ENCODE data around the gene ALS2.
"Not testable (repeated sequence)": the region's sequence is repeated elsewhere in the genome, so short reads cannot be mapped to it uniquely, and the experiment has no call there.

ALS2 gene

GRCh38 chr2:201698588-201699226 is 82.0 kb downstream of the ALS2 start, which contains the start of gene MPP4:
Gene MPP4 (minus strand): TSS chr2:201698644. CDS start chr2:201693954, 4,690 bp downstream.
- no peak for DNase-seq (ENCODE audit: low read depth, low spot score)
- no peak within 1 kb of the TSS for H3K4me3 ChIP-seq (ENCODE audit: low read length)

- DNase-seq (ENCODE audit: low read depth, low spot score): no peak
- H3K4me3 ChIP-seq (ENCODE audit: low read length): no peak overlapping the region
Measured at GRCh38 chr2:201697899-201698298, 82.8 kb downstream of the ALS2 start.

- no peak for DNase-seq (ENCODE audit: low read depth, low spot score)
- H3K4me3 ChIP-seq (ENCODE audit: low read length): no peak overlapping the region
Measured at GRCh38 chr2:201696151-201696659, 84.5 kb downstream of the ALS2 start.

GRCh38 chr2:201685156-201685555 is 95.6 kb downstream of the ALS2 start:
- no peak overlapping the region for H3K4me3 ChIP-seq (ENCODE audit: low read length)
- no peak for DNase-seq (ENCODE audit: low read depth, low spot score)

GRCh38 chr2:201680743-201681142 is 100.0 kb downstream of the ALS2 start:
- H3K4me3 ChIP-seq (ENCODE audit: low read length): no peak overlapping the region
- DNase-seq (ENCODE audit: low read depth, low spot score): no peak

GRCh38 chr2:201678401-201678800 is 102.3 kb downstream of the ALS2 start:
- DNase-seq (ENCODE audit: low read depth, low spot score): no peak
- no peak overlapping the region for H3K4me3 ChIP-seq (ENCODE audit: low read length)

GRCh38 chr2:201675454-201675853 is 105.3 kb downstream of the ALS2 start:
- DNase-seq (ENCODE audit: low read depth, low spot score): no peak
- H3K4me3 ChIP-seq (ENCODE audit: low read length): no peak overlapping the region

GRCh38 chr2:201674794-201675193 is 105.9 kb downstream of the ALS2 start:
- no peak overlapping the region for H3K4me3 ChIP-seq (ENCODE audit: low read length)
- DNase-seq (ENCODE audit: low read depth, low spot score): no peak

GRCh38 chr2:201674298-201674697 is 106.4 kb downstream of the ALS2 start:
- DNase-seq (ENCODE audit: low read depth, low spot score): no peak
- H3K4me3 ChIP-seq (ENCODE audit: low read length): no peak overlapping the region

GRCh38 chr2:201673546-201673945 is 107.2 kb downstream of the ALS2 start:
- no peak overlapping the region for H3K4me3 ChIP-seq (ENCODE audit: low read length)

GRCh38 chr2:201671205-201671604 is 109.5 kb downstream of the ALS2 start:
- H3K4me3 ChIP-seq (ENCODE audit: low read length); DNase-seq (ENCODE audit: low read depth, low spot score): not testable (repeated sequence)

More at GRCh38 chr2:201673546-201673945, 107.2 kb downstream of the ALS2 start:
- no peak for DNase-seq (ENCODE audit: low read depth, low spot score)

GRCh38 chr2:201669865-201670264 is 110.9 kb downstream of the ALS2 start:
- DNase-seq (ENCODE audit: low read depth, low spot score): no peak

GRCh38 chr2:201668402-201668910 is 112.3 kb downstream of the ALS2 start:
- H3K4me3 ChIP-seq (ENCODE audit: low read length): no peak overlapping the region
- no peak for DNase-seq (ENCODE audit: low read depth, low spot score)

More at GRCh38 chr2:201669865-201670264, 110.9 kb downstream of the ALS2 start:
- no peak overlapping the region for H3K4me3 ChIP-seq (ENCODE audit: low read length)

GRCh38 chr2:201664334-201664733 is 116.4 kb downstream of the ALS2 start:
- H3K4me3 ChIP-seq (ENCODE audit: low read length): no peak overlapping the region
- DNase-seq (ENCODE audit: low read depth, low spot score): no peak

GRCh38 chr2:201661366-201661765 is 119.4 kb downstream of the ALS2 start:
- no peak overlapping the region for H3K4me3 ChIP-seq (ENCODE audit: low read length)
- DNase-seq (ENCODE audit: low read depth, low spot score): no peak

- DNase-seq (ENCODE audit: low read depth, low spot score): peak; percentile 35
- H3K4me3 ChIP-seq (ENCODE audit: low read length): no peak overlapping the region
Measured at GRCh38 chr2:201660293-201660895, 120.3 kb downstream of the ALS2 start.

GRCh38 chr2:201656740-201657139 is 124.0 kb downstream of the ALS2 start:
- H3K4me3 ChIP-seq (ENCODE audit: low read length): no peak overlapping the region
- no peak for DNase-seq (ENCODE audit: low read depth, low spot score)

GRCh38 chr2:201656102-201656501 is 124.6 kb downstream of the ALS2 start:
- DNase-seq (ENCODE audit: low read depth, low spot score): no peak
- no peak overlapping the region for H3K4me3 ChIP-seq (ENCODE audit: low read length)

- no peak for DNase-seq (ENCODE audit: low read depth, low spot score)
- no peak overlapping the region for H3K4me3 ChIP-seq (ENCODE audit: low read length)
Measured at GRCh38 chr2:201654616-201655384, 125.9 kb downstream of the ALS2 start.

GRCh38 chr2:201653221-201653620 is 127.5 kb downstream of the ALS2 start:
- no peak for DNase-seq (ENCODE audit: low read depth, low spot score)
- H3K4me3 ChIP-seq (ENCODE audit: low read length): no peak overlapping the region
